ENCODE results near the gene BTNL8. TPM values are rescaled to one million over a fixed set of nuclear protein-coding genes. Genes with fewer than 3 reads are reported as not detected.

The BTNL8 gene
- polyA plus RNA-seq, 3 donors, result 0.13 to 0.50 (median 0.13) TPM

GRCh38 chr5:180988016-180988415 lies 89.1 kb downstream of the BTNL8 start:
- Mint-ChIP-seq H3K4me3 (no peak overlapping the region), H3K36me3 (no peaks in the 10 kb centered on the region), H3K27ac (no peak overlapping the region), H3K27me3 (ENCODE audit: low read depth in 3 of 3) (peaks cover 5 to 7% (median 5%) of the 10 kb centered on the region in 3 donors), H3K9me3 (peaks cover 0 to 7% (median 3%) of the 10 kb centered on the region in 7 donors), H3K4me1 (no peaks in the 10 kb centered on the region)
- H3K4me1 ChIP-seq (ENCODE audit: control insufficient read depth in 1 of 2, insufficient read depth in 2 of 2, low read length in 2 of 2), result no peaks in the 10 kb centered on the region
- no peak overlapping the region for H2AFZ ChIP-seq (ENCODE audit: insufficient read depth, low read depth, low read length, poor library complexity, severe bottlenecking)
- DNase-seq, result no peak
- H3K79me2 ChIP-seq (ENCODE audit: insufficient read depth, low read length), result no peaks in the 10 kb centered on the region
- no peak overlapping the region for H3K27ac ChIP-seq (ENCODE audit: low read depth in 1 of 2, low read length in 2 of 2)
- no peak overlapping the region for H3K4me3 ChIP-seq (replicated peaks in 1 of 3; ENCODE audit: low read depth in 2 of 3, low read length in 3 of 3)
- intact Hi-C loops (cut with micrococcal nuclease), result no loop called here
- TF ChIP-seq CTCF (IDR thresholded peaks at IDR 0.05), result no peak
- H3K4me2 ChIP-seq (replicated peaks; ENCODE audit: extremely low read depth, low read length, poor library complexity, severe bottlenecking), result no peak overlapping the region
- no peaks in the 10 kb centered on the region for H4K20me1 ChIP-seq (ENCODE audit: insufficient read depth, low read length)
- no peaks in the 10 kb centered on the region for H3K36me3 ChIP-seq (replicated peaks in 1 of 2; ENCODE audit: control insufficient read depth in 1 of 2, insufficient read depth in 2 of 2, low read length in 2 of 2)
- H3K27me3 ChIP-seq (ENCODE audit: control insufficient read depth in 2 of 2, insufficient read depth in 2 of 2, low read length in 2 of 2), result no peaks in the 10 kb centered on the region
- H3K9ac ChIP-seq (ENCODE audit: insufficient read depth, low read length, poor library complexity, severe bottlenecking), result no peak overlapping the region
- H3K9me3 ChIP-seq (replicated peaks in 1 of 2; ENCODE audit: control insufficient read depth in 1 of 2, insufficient read depth in 1 of 2, low read length in 2 of 2), result no peaks in the 10 kb centered on the region
- WGBS (ENCODE audit: insufficient coverage), result 60% methylated on average over 1 of the region's 2 CpGs

- H3K36me3 Mint-ChIP-seq, result no peaks in the 10 kb centered on the region
- intact Hi-C loops (cut with micrococcal nuclease), result no loop called here
- WGBS (ENCODE audit: insufficient coverage), result 100% methylated on average over 2 of the region's 5 CpGs
- peaks cover 5 to 6% (median 5%) of the 10 kb centered on the region in 3 donors for H3K27me3 Mint-ChIP-seq (ENCODE audit: low read depth in 3 of 3)
- no peak within 1 kb of the TSS for H3K4me2 ChIP-seq (replicated peaks; ENCODE audit: extremely low read depth, low read length, poor library complexity, severe bottlenecking)
- no peaks in the 10 kb centered on the region for H3K4me1 Mint-ChIP-seq
- H3K4me3 ChIP-seq (replicated peaks in 1 of 3; ENCODE audit: low read depth in 2 of 3, low read length in 3 of 3), result no peak within 1 kb of the TSS
- no peaks in the 10 kb centered on the region for H3K36me3 ChIP-seq (replicated peaks in 1 of 2; ENCODE audit: control insufficient read depth in 1 of 2, insufficient read depth in 2 of 2, low read length in 2 of 2)
- DNase-seq, result no peak
- peaks cover 0 to 7% (median 3%) of the 10 kb centered on the region in 7 donors for H3K9me3 Mint-ChIP-seq
- no peak within 1 kb of the TSS for H3K4me3 Mint-ChIP-seq
- no peak for TF ChIP-seq CTCF (IDR thresholded peaks at IDR 0.05)
- no peaks in the 10 kb centered on the region for H3K9me3 ChIP-seq (replicated peaks in 1 of 2; ENCODE audit: control insufficient read depth in 1 of 2, insufficient read depth in 1 of 2, low read length in 2 of 2)
- H3K9ac ChIP-seq (ENCODE audit: insufficient read depth, low read length, poor library complexity, severe bottlenecking), result no peak within 1 kb of the TSS
- peak within 1 kb of the TSS in 1 of 7 donors; percentile 26 for H3K27ac Mint-ChIP-seq
- H3K79me2 ChIP-seq (ENCODE audit: insufficient read depth, low read length), result no peaks in the 10 kb centered on the region
- H3K27me3 ChIP-seq (ENCODE audit: control insufficient read depth in 2 of 2, insufficient read depth in 2 of 2, low read length in 2 of 2), result no peaks in the 10 kb centered on the region
- no peaks in the 10 kb centered on the region for H4K20me1 ChIP-seq (ENCODE audit: insufficient read depth, low read length)
- H3K27ac ChIP-seq (ENCODE audit: low read depth in 1 of 2, low read length in 2 of 2), result no peak within 1 kb of the TSS
- H2AFZ ChIP-seq (ENCODE audit: insufficient read depth, low read depth, low read length, poor library complexity, severe bottlenecking), result no peak within 1 kb of the TSS
- no peaks in the 10 kb centered on the region for H3K4me1 ChIP-seq (ENCODE audit: control insufficient read depth in 1 of 2, insufficient read depth in 2 of 2, low read length in 2 of 2)
These were observed 89.6 kb downstream of the BTNL8 start, which contains the start of gene BTNL3 for GRCh38 chr5:180988592-180988991. TSS of gene BTNL3 (plus strand) at chr5:180988846. CDS start at chr5:180989029, 183 bp downstream.
